GM12801 (cell line): ENCODE data around the gene BPIFB4.

Source experiments
- CTCF ChIP-seq: IDR thresholded peaks from one replicate; pipeline ENCODE4 v1.5.1; 2011; ENCODE audit warnings: control low read depth; ENCODE audit not compliant: insufficient read length; ENCODE audit errors: extremely low read depth

Gene BPIFB4

GRCh38 chr20:33079259-33079658 is at the start of gene BPIFB4:
TSS of gene BPIFB4 (plus strand) at chr20:33079643. CDS start at chr20:33081527, 1,884 bp downstream.
- no peak for TF ChIP-seq CTCF

- no peak for TF ChIP-seq CTCF
Measured at GRCh38 chr20:33030076-33030475, 49.4 kb upstream of the BPIFB4 start.

- TF ChIP-seq CTCF = no peak
Measured at GRCh38 chr20:33030569-33030968, 48.9 kb upstream of the BPIFB4 start.

GRCh38 chr20:33031531-33031930 is 47.9 kb upstream of the BPIFB4 start, which contains the start of gene BPIFB6:
TSS of gene BPIFB6 (plus strand) at chr20:33031648. CDS start at chr20:33031648, 0 bp downstream.
- TF ChIP-seq CTCF = no peak

GRCh38 chr20:33032555-33032954 is 46.9 kb upstream of the BPIFB4 start:
- TF ChIP-seq CTCF = no peak

- no peak for TF ChIP-seq CTCF
Measured at GRCh38 chr20:33033381-33033780, 46.1 kb upstream of the BPIFB4 start.

- no peak for TF ChIP-seq CTCF
Measured at GRCh38 chr20:33034115-33034514, 45.3 kb upstream of the BPIFB4 start.

- no peak for TF ChIP-seq CTCF
Measured at GRCh38 chr20:33034901-33035492, 44.4 kb upstream of the BPIFB4 start.
